ENCODE results near the gene NDUFAF4.

The NDUFAF4 gene

DNA sequence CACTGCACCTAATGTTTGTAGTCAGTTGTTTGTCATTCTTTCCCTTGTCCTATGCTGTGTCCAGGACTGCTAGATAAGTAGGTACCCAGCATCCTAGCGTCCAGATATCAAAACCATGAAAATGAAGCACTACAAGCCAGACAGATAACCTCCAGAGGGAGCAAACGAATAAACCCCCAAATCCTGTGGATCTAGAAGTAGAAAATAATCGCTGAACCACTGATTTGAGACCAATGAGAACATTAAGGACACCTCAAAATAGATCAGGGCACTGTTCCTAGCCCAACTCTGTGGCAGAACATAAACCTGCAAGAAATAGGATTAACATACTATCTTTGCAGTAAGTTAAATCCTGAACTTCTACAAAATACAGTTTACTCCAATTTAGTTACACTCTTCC lies 25.7 kb upstream of the NDUFAF4 start:
- DNase-seq (ENCODE audit: low read depth), result no peak
- no peak for TF ChIP-seq CTCF (IDR thresholded peaks at IDR 0.05; ENCODE audit: control insufficient read depth, insufficient read depth, low read depth, low read length, missing control alignments)
- H3K4me3 ChIP-seq (ENCODE audit: control insufficient read depth, low read depth, low read length), result no peak overlapping the region

- TF ChIP-seq CTCF (IDR thresholded peaks at IDR 0.05; ENCODE audit: control insufficient read depth, insufficient read depth, low read depth, low read length, missing control alignments), result no peak
- no peak overlapping the region for H3K4me3 ChIP-seq (ENCODE audit: control insufficient read depth, low read depth, low read length)
- DNase-seq (ENCODE audit: low read depth), result no peak
Measured at GRCh38 chr6:96917098-96917497, 19.4 kb upstream of the NDUFAF4 start.

- TF ChIP-seq CTCF (IDR thresholded peaks at IDR 0.05; ENCODE audit: control insufficient read depth, insufficient read depth, low read depth, low read length, missing control alignments), result no peak
- no peak for DNase-seq (ENCODE audit: low read depth)
- H3K4me3 ChIP-seq (ENCODE audit: control insufficient read depth, low read depth, low read length), result no peak overlapping the region
Measured at GRCh38 chr6:96913621-96914020, 15.9 kb upstream of the NDUFAF4 start.

DNA sequence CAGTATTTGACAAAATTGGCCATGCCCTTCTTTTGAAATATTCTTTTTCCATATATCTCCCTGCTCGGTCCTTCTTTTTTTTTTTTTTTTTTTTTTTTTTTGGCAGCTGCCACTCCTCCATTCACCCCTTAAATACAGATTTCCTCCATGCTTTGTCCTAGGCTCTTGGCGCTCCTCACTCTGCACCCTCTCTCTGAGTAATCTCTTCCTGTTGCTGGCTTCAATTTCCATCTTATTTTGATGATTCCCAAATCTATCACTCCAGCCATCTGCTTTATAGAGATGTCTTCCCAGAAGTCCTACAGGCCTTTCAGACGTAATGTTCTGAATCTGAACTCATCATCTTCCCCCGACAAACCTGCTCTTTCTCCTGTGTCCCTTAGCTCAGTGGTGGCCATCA lies 14.1 kb upstream of the NDUFAF4 start:
- no peak for DNase-seq (ENCODE audit: low read depth)
- H3K4me3 ChIP-seq (ENCODE audit: control insufficient read depth, low read depth, low read length), result no peak overlapping the region
- TF ChIP-seq CTCF (IDR thresholded peaks at IDR 0.05; ENCODE audit: control insufficient read depth, insufficient read depth, low read depth, low read length, missing control alignments), result no peak

- no peak for TF ChIP-seq CTCF (IDR thresholded peaks at IDR 0.05; ENCODE audit: control insufficient read depth, insufficient read depth, low read depth, low read length, missing control alignments)
- no peak overlapping the region for H3K4me3 ChIP-seq (ENCODE audit: control insufficient read depth, low read depth, low read length)
- no peak for DNase-seq (ENCODE audit: low read depth)
Measured at GRCh38 chr6:96911171-96911570, 13.5 kb upstream of the NDUFAF4 start.

DNA sequence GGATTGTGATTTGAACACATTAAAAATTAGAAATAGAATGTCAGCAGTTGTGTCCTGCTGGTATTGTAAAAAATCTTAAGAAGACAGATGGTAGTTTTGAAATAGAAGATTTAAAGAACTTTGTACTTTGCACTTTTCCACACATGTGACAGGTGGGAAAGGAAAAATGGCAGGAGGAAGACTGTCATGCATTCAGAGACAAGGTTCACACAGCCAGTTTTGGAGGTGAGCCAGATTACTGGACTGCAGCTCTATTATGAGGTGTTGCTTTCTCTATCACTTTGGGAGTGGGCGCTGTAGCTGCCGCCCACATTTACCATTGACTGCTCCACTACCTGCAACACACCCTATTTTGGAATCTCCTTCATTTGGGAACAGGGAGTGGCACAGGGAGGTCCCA lies 12.1 kb upstream of the NDUFAF4 start:
- H3K4me3 ChIP-seq (ENCODE audit: control insufficient read depth, low read depth, low read length), result no peak overlapping the region
- DNase-seq (ENCODE audit: low read depth), result no peak
- TF ChIP-seq CTCF (IDR thresholded peaks at IDR 0.05; ENCODE audit: control insufficient read depth, insufficient read depth, low read depth, low read length, missing control alignments), result no peak

DNA sequence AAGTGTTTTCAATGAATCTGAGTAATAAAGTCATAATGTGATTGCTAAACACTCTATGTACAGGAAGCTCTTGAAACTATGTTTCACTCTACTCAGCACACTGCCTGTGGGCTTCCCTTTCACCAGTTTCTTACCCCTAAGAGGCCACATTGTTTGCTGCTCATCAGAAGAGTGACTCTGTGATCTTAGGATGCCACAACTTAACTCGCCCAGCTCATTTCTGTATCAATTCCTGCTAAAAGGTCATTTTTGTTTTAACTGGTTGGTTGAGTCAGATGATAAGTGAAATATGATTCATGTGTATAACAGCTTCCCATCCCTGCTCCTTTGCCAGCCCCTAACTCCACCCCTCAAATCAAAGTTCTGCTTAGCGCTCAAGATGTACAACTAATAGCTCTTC lies 9.8 kb upstream of the NDUFAF4 start:
- no peak overlapping the region for H3K4me3 ChIP-seq (ENCODE audit: control insufficient read depth, low read depth, low read length)
- TF ChIP-seq CTCF (IDR thresholded peaks at IDR 0.05; ENCODE audit: control insufficient read depth, insufficient read depth, low read depth, low read length, missing control alignments), result no peak
- no peak for DNase-seq (ENCODE audit: low read depth)
